Stimulated activated CD8-positive, alpha-beta memory T cell treated with anti-CD3 and anti-CD28 coated beads, Interleukin-2, amount 100 ng/mL, for 1 hour (primary cell): ENCODE measurements around the gene TPH2.

ENCODE experiments used
- DNase-seq, 2 donors: peaks; one replicate each; pipeline ENCODE4 v3.0.0-alpha.2; 2020; ENCODE audit warnings: low read depth in 2 of 2

TPH2 gene

GRCh38 chr12:71958993-71959578, 20.4 kb downstream of the TPH2 start:
- no peak for DNase-seq

- DNase-seq: no peak
Measured at GRCh38 chr12:71967211-71967610, 28.6 kb downstream of the TPH2 start.

- DNase-seq: no peak
Measured at GRCh38 chr12:71969330-71969729, 30.7 kb downstream of the TPH2 start.

- no peak for DNase-seq
Measured at GRCh38 chr12:71970031-71970430, 31.4 kb downstream of the TPH2 start.

GRCh38 chr12:71972441-71973074, 33.9 kb downstream of the TPH2 start:
- no peak for DNase-seq

GRCh38 chr12:71973687-71974086, 35.0 kb downstream of the TPH2 start:
- no peak for DNase-seq

- DNase-seq: no peak
Measured at GRCh38 chr12:71980538-71980937, 41.9 kb downstream of the TPH2 start.

- DNase-seq: no peak
Measured at GRCh38 chr12:71981149-71981548, 42.5 kb downstream of the TPH2 start.

GRCh38 chr12:71994715-71995114, 56.1 kb downstream of the TPH2 start:
- DNase-seq: no peak

GRCh38 chr12:71999795-72000194, 61.1 kb downstream of the TPH2 start:
- no peak for DNase-seq

- no peak for DNase-seq
Measured at GRCh38 chr12:72000969-72001648, 62.5 kb downstream of the TPH2 start.

- DNase-seq: no peak
Measured at GRCh38 chr12:72006766-72007165, 68.1 kb downstream of the TPH2 start.

GRCh38 chr12:72010356-72010755, 71.7 kb downstream of the TPH2 start:
- DNase-seq: no peak

- DNase-seq: no peak
Measured at GRCh38 chr12:72011374-72011773, 72.7 kb downstream of the TPH2 start.

GRCh38 chr12:72012874-72013273, 74.2 kb downstream of the TPH2 start:
- DNase-seq: no peak

- no peak for DNase-seq
Measured at GRCh38 chr12:72015895-72016294, 77.2 kb downstream of the TPH2 start.

GRCh38 chr12:72017054-72017651, 78.5 kb downstream of the TPH2 start:
- DNase-seq: peak; percentile 19 to 21

GRCh38 chr12:72018036-72018435, 79.4 kb downstream of the TPH2 start:
- no peak for DNase-seq

GRCh38 chr12:72024613-72025012, 86.0 kb downstream of the TPH2 start:
- no peak for DNase-seq

- DNase-seq: no peak
Measured at GRCh38 chr12:72025524-72025923, 86.9 kb downstream of the TPH2 start.

- no peak for DNase-seq
Measured at GRCh38 chr12:72028966-72029365, 90.3 kb downstream of the TPH2 start.

- DNase-seq: no peak
Measured at GRCh38 chr12:72030277-72030676, 91.6 kb downstream of the TPH2 start.

GRCh38 chr12:72031066-72031465, 92.4 kb downstream of the TPH2 start:
- no peak for DNase-seq
